PFSK-1 (cell line): ENCODE data around the gene TOM1L2.

Experiments
- FOXP2 ChIP-seq: optimal IDR thresholded peaks from 2 replicates; pipeline ENCODE3; 2011; ENCODE audit warnings: borderline replicate concordance, control low read depth, inconsistent platforms; ENCODE audit not compliant: insufficient read depth; ENCODE audit errors: extremely low read length, extremely low read depth
- POLR2AphosphoS5 ChIP-seq: IDR thresholded peaks from 2 replicates; pipeline ENCODE4 v1.6.1; 2012; ENCODE audit warnings: low read depth, mild to moderate bottlenecking, control low read depth, low read length, moderate library complexity
- REST ChIP-seq, 2 experiments: IDR thresholded peaks; 2 replicates each; pipeline versions ENCODE4 v1.6.1 to v1.8.0; 2011 to 2012; ENCODE audit warnings: low read depth in 2 of 2, low read length in 2 of 2, control low read depth in 1 of 2, inconsistent platforms in 1 of 2, mild to moderate bottlenecking in 1 of 2, moderate library complexity in 1 of 2; ENCODE audit not compliant: insufficient read depth in 1 of 2
- SIN3A ChIP-seq: IDR thresholded peaks from 2 replicates; pipeline ENCODE4 v1.6.1; 2012; ENCODE audit warnings: mild to moderate bottlenecking, low read length, moderate library complexity, borderline replicate concordance; ENCODE audit not compliant: insufficient read depth
- TAF1 ChIP-seq: IDR thresholded peaks from 2 replicates; pipeline ENCODE4 v1.6.1; 2012; ENCODE audit warnings: low read length, control low read depth, borderline replicate concordance; ENCODE audit not compliant: insufficient read depth

Gene TOM1L2

DNA sequence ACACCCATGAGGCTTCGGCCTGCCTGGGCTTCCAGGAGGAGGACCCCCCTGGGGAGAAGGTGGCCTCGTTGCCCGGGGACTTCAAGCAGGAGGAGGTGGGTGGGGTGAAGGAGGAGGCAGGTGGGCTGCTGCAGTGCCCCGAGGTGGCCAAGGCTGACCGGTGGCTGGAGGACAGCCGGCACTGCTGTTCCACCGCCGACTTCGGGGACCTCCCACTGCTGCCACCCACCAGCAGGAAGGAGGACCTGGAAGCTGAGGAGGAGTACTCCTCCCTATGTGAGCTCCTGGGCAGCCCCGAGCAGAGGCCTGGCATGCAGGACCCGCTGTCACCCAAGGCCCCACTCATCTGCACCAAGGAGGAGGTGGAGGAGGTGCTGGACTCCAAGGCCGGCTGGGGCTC lies 176.9 kb downstream of the TOM1L2 start:
- no peak for TF ChIP-seq SIN3A
- TF ChIP-seq FOXP2 = no peak
- TF ChIP-seq REST (IDR thresholded peaks at IDR 0.05; ENCODE audit: insufficient read depth in 1 of 2, low read depth in 2 of 2, low read length in 2 of 2) = no peak

DNA sequence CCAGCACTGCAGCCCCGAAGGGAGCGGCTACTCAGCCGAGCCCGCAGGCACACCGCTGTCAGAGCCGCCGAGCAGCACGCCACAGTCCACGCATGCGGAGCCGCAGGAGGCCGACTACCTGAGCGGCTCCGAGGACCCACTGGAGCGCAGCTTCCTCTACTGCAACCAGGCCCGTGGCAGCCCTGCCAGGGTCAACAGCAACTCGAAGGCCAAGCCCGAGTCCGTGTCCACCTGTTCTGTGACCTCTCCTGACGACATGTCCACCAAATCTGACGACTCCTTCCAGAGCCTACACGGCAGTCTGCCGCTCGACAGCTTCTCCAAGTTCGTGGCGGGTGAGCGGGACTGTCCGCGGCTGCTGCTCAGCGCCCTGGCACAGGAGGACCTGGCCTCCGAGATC lies 177.8 kb downstream of the TOM1L2 start:
- TF ChIP-seq TAF1 (no peak), SIN3A (no peak), POLR2AphosphoS5 (no peak)
